HG02870 (cell line): Measurements from ENCODE around the gene CYP2D6.
"Not testable (repeated sequence)": the region's sequence is repeated elsewhere in the genome, so short reads cannot be mapped to it uniquely, and the experiment has no call there.

Experiments used
- ATAC-seq: cut with Tn5 transposase; IDR thresholded peaks from one replicate; pipeline ENCODE4 v1.9.1; 2021; ENCODE audit warnings: mild to moderate bottlenecking, moderate library complexity; ENCODE audit not compliant: unreplicated experiment

CYP2D6 gene

DNA sequence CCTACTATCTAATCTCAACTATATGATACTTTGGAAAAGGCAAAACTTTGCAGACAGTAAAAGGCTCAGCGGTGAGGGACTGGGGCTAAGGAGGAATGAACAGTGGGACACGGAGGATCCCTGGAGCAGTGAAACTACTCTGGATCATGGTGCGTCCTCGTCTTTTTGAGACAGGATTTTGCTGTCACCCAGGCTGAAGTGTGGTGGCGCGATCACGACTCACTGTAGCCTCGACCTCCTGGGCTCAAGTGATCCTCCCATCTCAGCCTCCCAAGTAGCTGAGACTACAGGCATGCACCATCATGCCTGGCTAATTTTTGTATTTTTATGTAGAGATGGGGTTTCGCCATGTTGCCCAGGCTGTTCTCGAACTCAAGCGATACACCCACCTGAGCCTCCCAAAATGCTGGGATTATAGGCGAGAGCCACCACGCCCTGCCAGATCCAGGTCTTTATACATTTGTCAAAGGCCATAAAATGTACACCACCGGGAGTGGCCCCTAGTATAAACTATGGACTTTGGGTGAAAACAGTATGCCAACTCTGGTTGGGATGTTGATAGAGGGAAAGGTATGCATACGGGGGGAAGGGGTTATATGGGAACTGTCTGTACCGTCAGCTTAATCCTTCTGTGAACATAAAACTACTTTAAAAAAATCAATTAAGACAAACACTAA, 28.0 kb upstream of the CYP2D6 start:
- ATAC-seq: no peak

- ATAC-seq: no peak
Measured at GRCh38 chr22:42156598-42156997, 26.0 kb upstream of the CYP2D6 start.

- no peak for ATAC-seq
Measured at GRCh38 chr22:42156121-42156520, 25.5 kb upstream of the CYP2D6 start.

GRCh38 chr22:42155053-42155543, 24.5 kb upstream of the CYP2D6 start:
- ATAC-seq: no peak

DNA sequence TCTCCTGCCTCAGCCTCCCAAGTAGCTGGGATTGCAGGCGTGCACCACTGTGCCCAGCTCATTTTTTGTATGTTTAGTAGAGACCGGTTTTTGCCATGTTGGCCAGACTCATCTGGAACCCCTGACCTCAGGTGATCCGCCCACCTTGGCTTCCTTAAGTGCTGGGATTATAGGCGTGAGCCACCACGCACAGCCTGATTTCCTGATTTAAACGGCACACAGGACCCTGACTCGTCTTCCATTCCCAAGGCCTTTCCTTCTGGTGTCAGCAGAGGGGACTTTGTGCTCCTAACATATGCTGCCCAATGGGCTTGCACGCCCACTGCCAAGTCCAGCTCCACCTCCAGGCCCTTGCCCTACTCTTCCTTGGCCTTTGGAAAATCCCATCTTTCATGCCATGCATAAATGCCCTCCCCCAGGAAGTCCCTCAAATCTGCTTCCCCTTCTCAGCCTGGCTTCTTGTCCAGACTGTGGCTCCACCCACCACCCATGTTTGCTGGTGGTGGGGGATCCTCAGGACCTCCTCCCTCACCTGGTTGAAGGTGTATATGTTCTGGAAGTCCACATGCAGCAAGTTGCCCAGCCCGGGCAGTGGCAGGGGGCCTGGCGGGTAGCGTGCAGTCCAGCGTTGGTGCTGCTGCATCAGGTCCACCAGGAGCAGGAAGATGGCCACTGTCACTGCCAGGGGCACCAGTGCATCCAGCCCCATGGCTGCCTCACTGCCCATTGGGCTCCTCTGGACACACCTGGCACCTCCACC, 23.9 kb upstream of the CYP2D6 start:
- ATAC-seq: no peak

GRCh38 chr22:42152661-42153270, 22.2 kb upstream of the CYP2D6 start:
- ATAC-seq: no peak

- ATAC-seq: no peak
Measured at GRCh38 chr22:42151924-42152635, 21.5 kb upstream of the CYP2D6 start.

DNA sequence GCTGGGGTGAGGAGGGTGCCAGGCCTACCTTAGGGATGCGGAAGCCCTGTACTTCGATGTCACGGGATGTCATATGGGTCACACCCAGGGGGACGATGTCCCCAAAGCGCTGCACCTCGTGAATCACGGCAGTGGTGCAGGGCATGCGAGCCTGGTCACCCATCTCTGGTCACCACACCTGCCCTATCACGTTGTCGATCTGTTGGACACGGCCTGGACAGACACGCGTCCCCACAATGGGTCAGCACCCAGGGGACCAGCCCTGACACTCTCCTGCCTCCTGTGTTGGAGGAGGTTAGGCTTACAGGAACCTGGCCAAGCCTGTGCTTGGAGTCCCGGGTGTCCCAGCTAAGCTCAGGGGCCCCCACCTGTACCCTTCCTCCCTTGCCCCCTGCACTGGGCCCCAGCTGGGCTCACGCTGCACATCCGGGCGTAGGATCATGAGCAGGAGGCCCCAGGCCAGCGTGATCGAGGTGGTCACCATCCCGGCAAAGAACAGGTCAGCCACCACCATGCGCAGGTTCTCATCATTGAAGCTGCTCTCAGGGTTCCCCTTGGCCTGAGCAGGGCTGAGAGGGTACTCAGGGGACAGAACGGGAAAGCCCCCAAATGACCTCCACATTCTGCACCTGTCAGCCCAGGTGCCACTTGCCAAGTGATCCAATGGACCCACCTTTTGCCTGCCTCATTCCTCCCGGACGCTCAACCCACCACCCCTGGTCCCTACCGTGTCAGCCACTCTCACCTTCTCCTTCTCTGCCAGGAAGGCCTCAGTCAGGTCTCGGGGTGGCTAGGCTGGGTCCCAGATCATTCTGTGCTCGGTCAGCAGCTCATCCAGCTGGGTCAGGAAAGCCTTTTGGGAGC, 20.3 kb upstream of the CYP2D6 start:
- no peak for ATAC-seq

DNA sequence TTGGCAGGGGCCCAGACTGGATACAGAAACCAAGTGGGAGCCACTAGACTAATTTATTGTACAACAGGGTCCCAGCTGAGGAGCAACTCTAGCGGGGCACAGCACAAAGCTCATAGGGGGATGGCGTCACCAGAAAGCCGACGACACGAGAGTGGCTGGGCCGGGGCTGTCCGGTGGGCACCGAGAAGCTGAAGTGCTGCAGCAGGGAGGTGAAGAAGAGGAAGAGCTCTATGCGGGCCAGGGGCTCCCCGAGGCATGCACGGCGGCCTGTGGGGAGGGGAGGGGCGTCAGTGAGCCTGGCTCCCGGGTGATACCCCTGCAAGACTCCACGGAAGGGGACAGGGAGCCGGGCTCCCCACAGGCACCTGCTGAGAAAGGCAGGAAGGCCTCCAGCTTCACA, 19.2 kb upstream of the CYP2D6 start:
- ATAC-seq: not testable (repeated sequence)

DNA sequence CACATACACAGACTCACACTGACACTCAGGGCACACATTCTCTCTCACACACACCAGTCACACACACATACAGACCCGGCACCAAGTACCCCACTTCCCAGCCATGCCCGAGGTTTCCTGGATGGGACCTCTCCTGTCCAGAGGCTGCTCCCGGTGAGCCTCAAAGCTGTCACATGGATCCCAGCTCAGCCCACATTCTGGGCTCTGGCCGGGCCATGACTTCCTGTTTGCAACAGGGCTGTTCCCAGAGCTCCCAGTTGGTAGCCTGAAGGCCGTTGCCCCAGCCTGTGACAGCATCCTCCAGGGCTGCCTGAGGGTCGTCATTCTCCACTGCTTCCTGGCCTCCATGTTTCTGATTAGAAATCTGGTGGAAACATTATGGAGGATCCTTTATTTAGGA, 14.6 kb upstream of the CYP2D6 start:
- ATAC-seq: no peak

- not testable (repeated sequence) for ATAC-seq
Measured at GRCh38 chr22:42143859-42144822, 13.5 kb upstream of the CYP2D6 start.

DNA sequence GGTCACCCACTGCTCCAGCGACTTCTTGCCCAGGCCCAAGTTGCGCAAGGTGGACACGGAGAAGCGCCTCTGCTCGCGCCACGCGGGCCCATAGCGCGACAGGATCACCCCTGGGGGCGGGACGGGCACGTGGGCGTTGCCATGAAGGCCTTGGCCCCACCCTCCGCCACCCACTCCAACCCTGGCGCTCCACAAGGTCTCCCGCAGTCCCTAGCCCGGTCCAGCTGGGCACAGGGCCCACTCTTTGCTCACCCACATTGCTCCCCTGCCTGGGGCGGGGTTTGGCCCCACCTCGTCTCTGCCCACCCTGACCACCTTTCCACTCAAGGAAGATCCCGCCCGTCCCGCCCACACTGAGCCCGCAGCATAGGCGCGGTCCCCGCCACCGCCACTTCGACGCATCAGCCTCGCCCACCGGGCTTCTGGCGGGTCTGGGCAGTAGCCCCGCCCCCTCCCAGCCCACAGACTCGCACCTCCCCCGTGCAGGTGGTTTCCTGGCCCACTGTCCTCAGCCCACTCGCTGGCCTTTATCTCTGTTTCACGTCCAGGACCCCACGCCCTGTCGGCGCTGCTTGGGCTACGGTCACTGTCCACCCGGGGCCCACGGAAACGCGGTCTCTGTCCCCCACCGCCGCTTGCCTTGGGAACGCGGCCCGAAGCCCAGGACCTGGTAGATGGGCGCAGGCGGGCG, 12.3 kb upstream of the CYP2D6 start:
- no peak for ATAC-seq

- ATAC-seq: not testable (repeated sequence)
Measured at GRCh38 chr22:42141307-42142057, 10.9 kb upstream of the CYP2D6 start.

DNA sequence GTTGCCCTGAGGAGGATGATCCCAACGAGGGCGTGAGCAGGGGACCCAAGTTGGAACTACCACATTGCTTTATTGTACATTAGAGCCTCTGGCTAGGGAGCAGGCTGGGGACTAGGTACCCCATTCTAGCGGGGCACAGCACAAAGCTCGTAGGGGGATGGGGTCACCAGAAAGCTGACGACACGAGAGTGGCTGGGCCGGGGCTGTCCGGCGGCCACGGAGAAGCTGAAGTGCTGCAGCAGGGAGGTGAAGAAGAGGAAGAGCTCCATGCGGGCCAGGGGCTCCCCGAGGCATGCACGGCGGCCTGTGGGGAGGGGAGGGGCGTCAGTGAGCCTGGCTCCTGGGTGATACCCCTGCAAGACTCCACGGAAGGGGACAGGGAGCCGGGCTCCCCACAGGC, 9.5 kb upstream of the CYP2D6 start:
- ATAC-seq: not testable (repeated sequence)

DNA sequence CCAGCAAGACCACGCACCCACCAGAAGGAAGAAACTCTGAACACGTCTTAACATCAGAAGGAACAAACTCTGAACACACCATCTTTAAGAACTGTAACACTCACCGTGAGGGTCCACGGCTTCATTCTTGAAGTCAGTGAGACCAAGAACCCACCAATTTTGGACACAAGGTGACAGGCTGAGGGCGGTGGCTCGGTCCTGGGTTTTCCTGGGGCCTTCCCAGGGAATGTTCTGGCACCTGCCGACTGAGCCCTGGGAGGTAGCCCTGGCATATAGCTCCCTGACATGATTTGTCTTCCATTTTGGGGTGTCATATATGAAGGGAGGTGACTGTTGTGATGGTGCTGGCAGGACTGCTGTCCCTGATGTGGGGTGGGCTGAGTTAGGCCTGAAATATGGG, 8.9 kb upstream of the CYP2D6 start:
- not testable (repeated sequence) for ATAC-seq

DNA sequence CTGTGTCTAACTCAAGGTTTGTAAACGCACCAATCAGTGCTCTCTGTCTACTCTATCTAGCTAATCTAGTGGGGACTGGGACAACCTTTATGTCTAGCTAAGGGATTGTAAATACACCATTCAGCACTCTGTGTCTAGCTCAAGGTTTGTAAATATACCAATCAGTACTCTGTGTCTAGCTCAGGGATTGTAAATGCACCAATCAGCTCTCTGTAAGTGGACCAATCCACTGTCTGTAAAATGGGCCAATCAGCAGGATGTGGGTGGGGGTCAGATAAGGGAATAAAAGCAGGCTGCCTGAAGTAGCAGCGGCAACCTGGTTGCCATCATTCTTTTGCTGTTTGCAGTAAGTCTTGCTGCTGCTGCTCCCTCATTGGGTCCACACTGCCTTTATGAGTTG, 8.4 kb upstream of the CYP2D6 start:
- ATAC-seq: no peak

- ATAC-seq: no peak
Measured at GRCh38 chr22:42138122-42138770, 7.6 kb upstream of the CYP2D6 start.
